Left ventricle myocardium inferior (tissue), 1 donor: ENCODE data around the gene UCHL1. TPM values are rescaled to one million over a fixed set of nuclear protein-coding genes. Genes with fewer than 3 reads are reported as not detected.
"Not testable (repeated sequence)": the region's sequence is repeated elsewhere in the genome, so short reads cannot be mapped to it uniquely, and the experiment has no call there.

Source experiments
- DNase-seq: peaks from one replicate; pipeline ENCODE4 v3.0.0-alpha.2; 2020
- H3K27ac ChIP-seq: fragments of 200-600 bp; replicated peaks from 2 replicates; pipeline ENCODE4 v1.8.0; 2021
- H3K27me3 ChIP-seq: fragments of 200-600 bp; 2 replicates; pipeline ENCODE4 v1.8.0; 2021; ENCODE audit warnings: low read depth
- H3K36me3 ChIP-seq: fragments of 200-600 bp; 2 replicates; pipeline ENCODE4 v1.8.0; 2021
- H3K4me1 ChIP-seq: fragments of 200-600 bp; 2 replicates; pipeline ENCODE4 v1.8.0; 2021
- H3K4me3 ChIP-seq: fragments of 200-600 bp; 2 replicates; pipeline ENCODE4 v1.8.0; 2021; ENCODE audit warnings: mild to moderate bottlenecking, moderate library complexity
- H3K9me3 ChIP-seq: fragments of 200-600 bp; replicated peaks from 2 replicates; pipeline ENCODE4 v1.8.0; 2021
- intact Hi-C: fragments of 100-400 bp; cut with micrococcal nuclease; formaldehyde crosslinking; loops from one replicate; pipeline ENCODE4 v1.11.0; 2022
- total RNA-seq: library from RNA; stranded (reverse); fragmentation: NEBNext Ultra II Directional; extraction: Animal tissue kit (Norgen Biotek cat#: 25700); gene quantifications from one replicate; pipeline ENCODE4 v1.2.1, GENCODE V29; 2021
- TF ChIP-seq, protein P1 (sequence below): fragments of 200-600 bp; IDR thresholded peaks from 2 replicates; pipeline ENCODE4 v1.8.0; 2021; ENCODE audit warnings: antibody characterized with exemption, mild to moderate bottlenecking, borderline replicate concordance
- donor health status: DM: no; HTN: yes; CAD: no; lungs with severe emphysema.

UCHL1 gene
- total RNA-seq, 1 donor from 2014 or later, result 35.2 TPM

DNA sequence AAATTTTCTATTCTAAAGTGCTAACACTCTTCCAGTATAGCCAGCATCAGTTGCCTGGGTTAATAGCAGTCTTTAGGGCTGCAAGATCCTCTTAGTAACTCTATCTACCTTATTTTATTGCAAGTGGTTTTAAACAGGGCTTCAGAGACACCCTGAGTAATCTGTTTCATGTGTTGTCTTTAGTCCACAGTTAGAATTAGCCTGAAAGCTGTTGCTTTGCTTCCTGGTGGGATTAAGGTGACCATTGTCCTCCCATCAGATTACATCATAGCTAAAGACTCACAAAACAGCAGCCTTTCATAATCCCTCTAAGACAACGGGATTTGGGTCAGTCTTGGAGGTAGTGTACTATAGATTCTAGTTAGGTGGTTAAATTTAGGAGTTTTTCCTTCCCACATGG lies 7.5 kb downstream of the UCHL1 start:
- intact Hi-C loops, result no loop called here
- no peak for DNase-seq
- TF ChIP-seq, protein P1, sequence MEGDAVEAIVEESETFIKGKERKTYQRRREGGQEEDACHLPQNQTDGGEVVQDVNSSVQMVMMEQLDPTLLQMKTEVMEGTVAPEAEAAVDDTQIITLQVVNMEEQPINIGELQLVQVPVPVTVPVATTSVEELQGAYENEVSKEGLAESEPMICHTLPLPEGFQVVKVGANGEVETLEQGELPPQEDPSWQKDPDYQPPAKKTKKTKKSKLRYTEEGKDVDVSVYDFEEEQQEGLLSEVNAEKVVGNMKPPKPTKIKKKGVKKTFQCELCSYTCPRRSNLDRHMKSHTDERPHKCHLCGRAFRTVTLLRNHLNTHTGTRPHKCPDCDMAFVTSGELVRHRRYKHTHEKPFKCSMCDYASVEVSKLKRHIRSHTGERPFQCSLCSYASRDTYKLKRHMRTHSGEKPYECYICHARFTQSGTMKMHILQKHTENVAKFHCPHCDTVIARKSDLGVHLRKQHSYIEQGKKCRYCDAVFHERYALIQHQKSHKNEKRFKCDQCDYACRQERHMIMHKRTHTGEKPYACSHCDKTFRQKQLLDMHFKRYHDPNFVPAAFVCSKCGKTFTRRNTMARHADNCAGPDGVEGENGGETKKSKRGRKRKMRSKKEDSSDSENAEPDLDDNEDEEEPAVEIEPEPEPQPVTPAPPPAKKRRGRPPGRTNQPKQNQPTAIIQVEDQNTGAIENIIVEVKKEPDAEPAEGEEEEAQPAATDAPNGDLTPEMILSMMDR, result no peak
- Histone ChIP-seq H3K36me3 (no peaks in the 10 kb centered on the region), H3K27ac (no peak overlapping the region), H3K9me3 (no peaks in the 10 kb centered on the region), H3K4me1 (no peaks in the 10 kb centered on the region), H3K4me3 (no peak overlapping the region), H3K27me3 (peaks cover 14% of the 10 kb centered on the region)

DNA sequence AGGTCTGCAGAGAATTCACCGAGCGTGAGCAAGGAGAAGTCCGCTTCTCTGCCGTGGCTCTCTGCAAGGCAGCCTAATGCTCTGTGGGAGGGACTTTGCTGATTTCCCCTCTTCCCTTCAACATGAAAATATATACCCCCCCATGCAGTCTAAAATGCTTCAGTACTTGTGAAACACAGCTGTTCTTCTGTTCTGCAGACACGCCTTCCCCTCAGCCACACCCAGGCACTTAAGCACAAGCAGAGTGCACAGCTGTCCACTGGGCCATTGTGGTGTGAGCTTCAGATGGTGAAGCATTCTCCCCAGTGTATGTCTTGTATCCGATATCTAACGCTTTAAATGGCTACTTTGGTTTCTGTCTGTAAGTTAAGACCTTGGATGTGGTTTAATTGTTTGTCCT lies 11.3 kb downstream of the UCHL1 start:
- Histone ChIP-seq H3K4me3 (no peak overlapping the region), H3K9me3 (no peaks in the 10 kb centered on the region), H3K4me1 (no peaks in the 10 kb centered on the region), H3K27ac (no peak overlapping the region), H3K27me3 (no peaks in the 10 kb centered on the region), H3K36me3 (no peaks in the 10 kb centered on the region)
- intact Hi-C loops, result no loop called here
- TF ChIP-seq, protein P1, result no peak
- no peak for DNase-seq

DNA sequence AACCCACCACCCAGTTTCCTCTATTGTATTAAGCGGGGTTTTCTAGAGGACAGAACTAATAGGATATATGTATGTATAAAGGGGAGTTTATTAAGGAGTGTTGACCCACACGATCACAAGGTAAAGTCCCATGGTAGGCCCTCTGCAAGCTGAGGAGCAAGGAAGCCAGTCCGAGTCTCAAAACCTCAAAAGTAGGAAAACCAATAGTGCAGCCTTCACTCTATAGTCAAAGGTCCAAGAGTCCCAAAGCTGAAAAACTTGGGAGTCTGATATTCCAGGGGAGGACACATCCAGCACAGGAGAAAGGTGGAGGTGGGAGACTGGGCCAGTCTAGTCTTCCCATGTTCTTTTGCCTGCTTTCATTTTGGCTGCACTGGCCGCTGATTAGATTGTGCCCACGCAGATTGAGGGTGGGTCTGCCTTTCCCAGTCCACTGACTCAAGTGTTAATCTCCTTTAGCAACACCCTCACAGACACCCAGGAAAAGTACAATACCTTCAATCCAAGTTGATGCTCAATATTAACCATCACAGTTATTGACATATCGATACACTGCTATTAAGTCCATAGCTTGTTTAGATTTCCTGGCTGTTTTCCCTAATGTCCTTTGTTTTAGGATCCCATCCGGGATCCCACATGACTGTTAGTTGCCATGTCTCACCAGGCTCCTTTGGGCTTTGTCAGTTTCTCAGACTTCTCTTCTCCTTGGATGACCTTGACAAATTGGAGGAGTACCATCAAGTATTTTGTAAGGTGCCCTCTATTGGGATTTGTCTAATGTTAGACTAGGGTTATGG lies 12.2 kb downstream of the UCHL1 start:
- Histone ChIP-seq H3K27ac (no peak overlapping the region), H3K27me3 (no peaks in the 10 kb centered on the region), H3K4me3 (no peak overlapping the region), H3K4me1 (no peaks in the 10 kb centered on the region), H3K36me3 (no peaks in the 10 kb centered on the region), H3K9me3 (no peaks in the 10 kb centered on the region)
- TF ChIP-seq, protein P1, result no peak
- no peak for DNase-seq
- intact Hi-C loops, result no loop called here

DNA sequence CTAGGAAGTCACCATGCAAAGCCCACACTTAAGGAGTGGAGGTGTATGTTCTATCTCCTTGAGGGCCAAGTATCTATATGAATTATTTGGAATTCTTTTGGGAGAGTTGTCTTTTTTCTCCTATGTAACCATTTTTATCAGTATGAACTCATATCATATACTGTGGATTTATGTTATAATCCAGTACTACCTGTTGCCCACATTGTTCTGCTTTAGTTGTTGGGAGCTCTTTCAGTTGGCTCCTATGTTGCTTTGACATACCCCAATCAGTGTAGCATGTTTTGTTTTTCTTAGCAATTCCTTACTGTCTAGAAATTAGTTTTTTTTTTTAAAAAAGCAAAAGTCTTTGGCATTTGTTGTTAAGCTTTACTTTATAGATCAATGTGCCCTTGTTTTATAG lies 13.0 kb downstream of the UCHL1 start:
- TF ChIP-seq, protein P1, result no peak
- H3K27me3 ChIP-seq, result no peaks in the 10 kb centered on the region
- no peaks in the 10 kb centered on the region for H3K9me3 ChIP-seq
- no peaks in the 10 kb centered on the region for H3K36me3 ChIP-seq
- no peak overlapping the region for H3K27ac ChIP-seq
- intact Hi-C loops, result no loop called here
- DNase-seq, result no peak
- H3K4me3 ChIP-seq, result no peak overlapping the region
- H3K4me1 ChIP-seq, result no peaks in the 10 kb centered on the region

DNA sequence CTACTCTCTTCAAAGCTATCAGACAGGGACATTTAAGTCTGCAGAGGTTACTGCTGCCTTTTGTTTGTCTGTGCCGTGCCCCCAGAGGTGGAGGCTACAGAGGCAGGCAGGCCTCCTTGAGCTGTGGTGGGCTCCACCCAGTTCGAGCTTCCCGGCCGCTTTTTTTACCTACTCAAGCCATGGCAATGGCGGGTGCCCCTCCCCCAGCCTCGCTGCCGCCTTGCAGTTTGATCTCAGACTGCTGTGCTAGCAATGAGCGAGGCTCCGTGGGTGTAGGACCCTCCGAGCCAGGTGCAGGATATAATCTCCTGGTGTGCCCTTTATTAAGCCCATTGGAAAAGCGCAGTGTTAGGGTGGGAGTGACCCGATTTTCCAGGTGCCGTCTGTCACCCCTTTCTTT lies 19.2 kb downstream of the UCHL1 start:
- intact Hi-C loops, H3K27ac ChIP-seq, H3K4me1 ChIP-seq, H3K4me3 ChIP-seq, H3K9me3 ChIP-seq, H3K36me3 ChIP-seq, DNase-seq: not testable (repeated sequence)
- H3K27me3 ChIP-seq, result peaks cover 21% of the 10 kb centered on the region

DNA sequence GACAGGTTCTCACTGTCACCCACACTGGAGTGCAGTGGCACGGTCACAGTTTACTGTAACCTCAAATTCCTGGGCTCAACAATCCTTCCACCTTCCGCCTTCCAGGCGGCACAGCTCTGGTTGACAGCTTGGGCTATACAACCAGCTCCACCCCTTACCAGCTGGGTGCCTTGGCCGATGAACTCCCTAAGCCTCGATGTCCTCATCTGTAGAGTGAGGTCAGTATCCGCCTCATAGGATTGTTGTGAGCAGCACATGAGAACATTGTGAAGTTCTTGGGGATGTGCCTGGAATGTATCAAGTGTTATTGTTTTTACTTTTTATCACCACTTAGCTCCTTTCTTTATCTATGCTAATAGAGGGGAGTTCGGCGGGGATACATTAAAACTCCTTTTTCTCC lies 23.3 kb downstream of the UCHL1 start:
- Histone ChIP-seq H3K9me3 (no peaks in the 10 kb centered on the region), H3K27me3 (peaks cover 21% of the 10 kb centered on the region), H3K4me1 (no peaks in the 10 kb centered on the region), H3K36me3 (no peaks in the 10 kb centered on the region), H3K27ac (no peak overlapping the region), H3K4me3 (no peak overlapping the region)
- intact Hi-C loops, result loop anchor here (2.0 to 5.0 kb wide), 2 partner anchors 362 to 383 kb away; no protein-coding TSS in a partner anchor
- TF ChIP-seq, protein P1, result no peak
- DNase-seq, result no peak
